ENCODE data around the gene TFAP2B.

DNA sequence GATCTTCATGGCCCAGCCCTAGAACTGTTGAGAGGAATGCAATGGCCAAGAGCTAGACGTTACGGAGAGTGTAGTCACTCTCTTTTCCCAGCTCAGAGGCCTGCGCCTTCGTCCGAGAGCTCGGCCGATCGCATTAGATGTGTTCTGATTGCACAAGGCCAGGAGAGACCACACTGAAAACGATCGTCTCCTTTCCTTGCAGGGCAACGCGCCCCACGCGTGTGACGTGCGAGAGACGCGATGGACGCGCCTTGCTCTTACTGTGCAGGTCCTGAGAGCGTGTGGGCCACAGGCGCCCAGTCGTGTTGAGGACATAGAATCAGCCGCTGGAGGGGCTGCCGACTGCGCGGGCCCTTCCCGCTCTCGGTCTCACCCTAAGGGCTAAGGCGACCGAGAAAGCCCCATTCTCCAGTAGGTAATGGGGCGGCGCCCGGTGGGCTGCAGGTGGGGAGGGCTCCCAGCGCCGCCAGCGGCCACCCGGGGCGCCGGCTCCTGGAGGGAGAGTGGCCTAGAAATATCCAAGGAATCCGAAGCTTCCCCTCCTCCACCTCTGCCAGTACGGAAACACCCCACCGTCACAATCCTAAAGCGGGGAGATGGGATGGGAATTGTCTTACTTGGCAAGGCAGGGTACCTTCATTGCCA is 26.9 kb downstream of the TFAP2B start:
- TF ChIP-seq, protein P1, sequence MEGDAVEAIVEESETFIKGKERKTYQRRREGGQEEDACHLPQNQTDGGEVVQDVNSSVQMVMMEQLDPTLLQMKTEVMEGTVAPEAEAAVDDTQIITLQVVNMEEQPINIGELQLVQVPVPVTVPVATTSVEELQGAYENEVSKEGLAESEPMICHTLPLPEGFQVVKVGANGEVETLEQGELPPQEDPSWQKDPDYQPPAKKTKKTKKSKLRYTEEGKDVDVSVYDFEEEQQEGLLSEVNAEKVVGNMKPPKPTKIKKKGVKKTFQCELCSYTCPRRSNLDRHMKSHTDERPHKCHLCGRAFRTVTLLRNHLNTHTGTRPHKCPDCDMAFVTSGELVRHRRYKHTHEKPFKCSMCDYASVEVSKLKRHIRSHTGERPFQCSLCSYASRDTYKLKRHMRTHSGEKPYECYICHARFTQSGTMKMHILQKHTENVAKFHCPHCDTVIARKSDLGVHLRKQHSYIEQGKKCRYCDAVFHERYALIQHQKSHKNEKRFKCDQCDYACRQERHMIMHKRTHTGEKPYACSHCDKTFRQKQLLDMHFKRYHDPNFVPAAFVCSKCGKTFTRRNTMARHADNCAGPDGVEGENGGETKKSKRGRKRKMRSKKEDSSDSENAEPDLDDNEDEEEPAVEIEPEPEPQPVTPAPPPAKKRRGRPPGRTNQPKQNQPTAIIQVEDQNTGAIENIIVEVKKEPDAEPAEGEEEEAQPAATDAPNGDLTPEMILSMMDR (IDR thresholded peaks at IDR 0.05; ENCODE audit: insufficient read depth, low read depth, low read length) = no peak
- TF ChIP-seq EZH2 (IDR thresholded peaks at IDR 0.05; ENCODE audit: insufficient read depth, low read length) = no peak

Data from astrocyte (in vitro differentiated cells and primary cell).